Activated CD4-positive, alpha-beta T cell treated with anti-CD3 and anti-CD28 coated beads for 24 hours (primary cell): ENCODE data around the gene LIMS2.

Experiments
- DNase-seq, 2 donors: peaks; one replicate each; pipeline ENCODE4 v3.0.0-alpha.2; 2020; ENCODE audit warnings: low read depth in 2 of 2

Gene LIMS2

GRCh38 chr2:127658641-127659407 is 16.5 kb downstream of the LIMS2 start:
- DNase-seq: no peak

- no peak for DNase-seq
These were observed 17.2 kb downstream of the LIMS2 start for GRCh38 chr2:127658146-127658545.

- DNase-seq: no peak
These were observed 18.1 kb downstream of the LIMS2 start for GRCh38 chr2:127657232-127657595.

GRCh38 chr2:127656569-127657231 is 18.6 kb downstream of the LIMS2 start:
- no peak for DNase-seq

GRCh38 chr2:127655209-127656073 is 19.9 kb downstream of the LIMS2 start:
- no peak for DNase-seq

- DNase-seq: no peak
These were observed 20.5 kb downstream of the LIMS2 start for GRCh38 chr2:127654838-127655175.

GRCh38 chr2:127654084-127654837 is 21.1 kb downstream of the LIMS2 start:
- DNase-seq: no peak

- no peak for DNase-seq
These were observed 21.8 kb downstream of the LIMS2 start for GRCh38 chr2:127653421-127654083.

GRCh38 chr2:127652786-127653357 is 22.5 kb downstream of the LIMS2 start:
- no peak for DNase-seq

- no peak for DNase-seq
These were observed 23.3 kb downstream of the LIMS2 start for GRCh38 chr2:127651971-127652550.

- no peak for DNase-seq
These were observed 23.9 kb downstream of the LIMS2 start for GRCh38 chr2:127651381-127651809.

- no peak for DNase-seq
These were observed 24.4 kb downstream of the LIMS2 start for GRCh38 chr2:127650785-127651380.

- no peak for DNase-seq
These were observed 25.1 kb downstream of the LIMS2 start for GRCh38 chr2:127650041-127650784.

GRCh38 chr2:127649684-127650040 is 25.7 kb downstream of the LIMS2 start:
- DNase-seq: peak; percentile 77 to 90

GRCh38 chr2:127649100-127649611 is 26.2 kb downstream of the LIMS2 start:
- DNase-seq: no peak

- DNase-seq: no peak
These were observed 27.0 kb downstream of the LIMS2 start for GRCh38 chr2:127648321-127648720.

- DNase-seq: no peak
These were observed 27.8 kb downstream of the LIMS2 start for GRCh38 chr2:127647242-127648190.
